ENCODE measurements around the gene MTRF1L. TPM values are rescaled to one million over a fixed set of nuclear protein-coding genes. Genes with fewer than 3 reads are reported as not detected.
"Not testable (repeated sequence)": the region's sequence is repeated elsewhere in the genome, so short reads cannot be mapped to it uniquely, and the experiment has no call there.

Gene MTRF1L
- total and polyA plus RNA-seq, 9 donors: 13.6 to 20.5 (median 15.9) TPM

DNA sequence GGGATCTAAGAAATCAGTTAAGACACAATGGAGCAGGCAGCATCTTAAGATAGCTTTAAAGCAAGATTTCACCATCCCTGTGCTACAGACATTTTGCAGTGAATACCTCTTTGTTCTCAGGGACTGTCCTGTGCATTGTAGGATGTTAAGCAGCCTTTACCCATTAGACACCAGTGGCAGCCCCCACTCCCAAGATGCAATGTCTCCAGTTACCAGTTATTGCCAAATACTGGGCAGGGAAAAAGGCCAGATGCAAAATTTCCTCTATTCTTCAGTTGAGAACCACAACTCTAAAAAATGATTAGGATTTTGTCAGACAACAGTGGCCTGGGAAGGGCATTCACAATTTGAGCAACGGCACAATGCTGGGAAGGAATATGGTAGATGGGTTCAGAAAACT, 25.8 kb downstream of the MTRF1L start:
- H3K4me3 ChIP-seq (ENCODE audit: low read length): no peak overlapping the region
- H3K4me1 ChIP-seq (ENCODE audit: control insufficient read depth, insufficient read depth, low read length): no peaks in the 10 kb centered on the region
- no peaks in the 10 kb centered on the region for H3K27me3 ChIP-seq (ENCODE audit: control insufficient read depth, insufficient read depth, low read length)
- no peak overlapping the region for H3K27ac ChIP-seq (ENCODE audit: low read length)
- WGBS (ENCODE audit: insufficient coverage): 100% methylated on average over 1 of the region's 1 CpG
- no peaks in the 10 kb centered on the region for H3K9me3 ChIP-seq (replicated peaks; ENCODE audit: control insufficient read depth, low read depth, low read length)
- peaks cover 26% of the 10 kb centered on the region for H3K36me3 ChIP-seq (ENCODE audit: control insufficient read depth, insufficient read depth, low read length)
- DNase-seq: no peak

DNA sequence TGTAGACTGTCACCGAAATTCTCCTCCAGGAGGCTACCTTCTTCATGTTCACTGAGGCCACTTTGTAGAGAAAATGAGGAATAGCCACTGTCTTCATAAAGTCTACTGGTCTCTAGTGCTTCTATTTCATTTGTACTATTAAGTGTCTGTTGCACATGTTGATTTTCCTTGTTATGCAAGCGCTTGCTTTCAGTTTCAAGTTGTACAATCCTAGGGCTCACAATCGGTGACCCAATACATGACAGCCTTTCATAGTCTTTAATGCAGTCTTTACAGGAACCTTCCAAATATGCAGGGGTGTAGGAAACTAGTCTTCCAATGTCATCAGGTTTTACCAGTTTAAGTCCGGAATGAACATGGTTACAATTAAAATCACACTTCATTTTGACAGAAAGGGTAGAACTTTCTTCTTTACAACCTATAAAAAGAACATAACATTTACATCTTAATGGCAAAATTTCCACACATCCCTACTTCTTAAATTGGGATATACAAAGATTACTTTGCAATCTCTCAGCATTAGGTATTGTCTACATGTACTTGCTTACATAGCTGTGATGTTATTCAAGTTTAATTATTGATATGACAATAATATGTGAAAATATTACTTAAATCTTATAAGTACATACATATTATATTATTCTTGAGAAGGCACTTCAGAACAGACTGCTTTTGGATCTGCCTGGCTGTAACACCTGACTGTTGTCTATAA, 27.1 kb downstream of the MTRF1L start:
- Histone ChIP-seq H3K36me3 (ENCODE audit: control insufficient read depth, insufficient read depth, low read length) (peaks cover 30% of the 10 kb centered on the region), H3K9me3 (replicated peaks; ENCODE audit: control insufficient read depth, low read depth, low read length) (no peaks in the 10 kb centered on the region), H3K27ac (ENCODE audit: low read length) (no peak overlapping the region), H3K4me1 (ENCODE audit: control insufficient read depth, insufficient read depth, low read length) (no peaks in the 10 kb centered on the region), H3K27me3 (ENCODE audit: control insufficient read depth, insufficient read depth, low read length) (no peaks in the 10 kb centered on the region), H3K4me3 (ENCODE audit: low read length) (no peak overlapping the region)
- no CpG with 5 or more reads among the region's 4 CpGs for WGBS (ENCODE audit: insufficient coverage)
- peak; percentile 33 for DNase-seq

DNA sequence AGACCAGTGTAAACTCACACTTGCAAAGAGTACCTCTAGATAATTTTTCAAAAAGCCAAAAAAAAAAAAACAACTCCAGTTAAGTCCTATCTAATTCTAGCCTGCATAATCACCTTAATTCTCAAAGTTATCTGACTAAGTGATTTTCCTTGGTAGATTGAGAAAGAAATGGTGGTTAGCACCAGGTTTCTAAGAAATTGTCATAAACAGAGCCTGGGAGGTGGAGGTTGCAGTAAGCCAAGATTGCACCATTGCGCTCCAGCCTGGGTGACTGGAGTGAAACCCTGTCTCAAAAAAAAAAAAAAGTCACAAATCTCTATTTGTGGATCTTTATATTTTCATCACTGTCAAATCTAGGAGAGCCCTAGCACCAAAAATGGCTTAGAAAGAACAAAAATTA, 28.6 kb downstream of the MTRF1L start:
- H3K9me3 ChIP-seq (replicated peaks; ENCODE audit: control insufficient read depth, low read depth, low read length): peaks cover 3% of the 10 kb centered on the region
- DNase-seq: no peak
- WGBS (ENCODE audit: insufficient coverage): no CpG with 5 or more reads among the region's 1 CpG
- H3K36me3 ChIP-seq (ENCODE audit: control insufficient read depth, insufficient read depth, low read length): peaks cover 36% of the 10 kb centered on the region
- no peak overlapping the region for H3K4me3 ChIP-seq (ENCODE audit: low read length)
- no peaks in the 10 kb centered on the region for H3K4me1 ChIP-seq (ENCODE audit: control insufficient read depth, insufficient read depth, low read length)
- H3K27me3 ChIP-seq (ENCODE audit: control insufficient read depth, insufficient read depth, low read length): no peaks in the 10 kb centered on the region
- no peak overlapping the region for H3K27ac ChIP-seq (ENCODE audit: low read length)

DNA sequence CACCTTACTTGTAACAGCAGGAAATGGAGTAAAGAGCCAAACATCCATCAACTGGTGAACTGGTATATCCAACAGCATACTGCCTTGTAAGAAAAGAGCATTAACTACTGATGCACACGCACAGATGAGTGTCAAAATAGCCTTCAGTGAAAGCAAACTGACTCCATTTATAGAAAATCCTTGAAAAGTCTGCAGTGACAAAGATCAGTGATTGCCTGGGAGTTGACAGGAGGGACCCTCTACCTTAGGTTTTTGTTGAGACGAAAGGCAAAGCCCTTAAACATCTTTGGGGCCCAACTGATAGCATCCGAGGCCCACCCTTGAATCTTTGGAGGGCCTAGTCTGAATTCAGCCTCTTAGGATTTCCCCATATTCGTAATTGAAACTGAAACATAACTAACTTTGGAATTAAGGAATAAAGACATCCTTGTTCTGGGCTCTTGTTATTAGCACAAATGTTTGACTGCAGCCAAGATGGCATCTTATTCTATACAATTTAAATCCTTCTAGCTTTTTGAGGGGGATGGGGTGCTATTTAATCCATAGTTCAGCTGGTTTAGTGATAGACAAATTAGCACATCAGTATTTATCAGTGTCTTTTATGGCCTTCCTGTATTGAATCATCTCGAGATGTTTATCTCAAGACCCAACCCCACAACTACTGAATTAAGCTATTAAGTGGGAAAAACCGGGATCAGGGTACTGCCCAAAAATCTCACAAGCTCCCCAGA, 32.7 kb downstream of the MTRF1L start:
- no peak overlapping the region for H3K4me3 ChIP-seq (ENCODE audit: low read length)
- peaks cover 26% of the 10 kb centered on the region for H3K36me3 ChIP-seq (ENCODE audit: control insufficient read depth, insufficient read depth, low read length)
- peaks cover 3% of the 10 kb centered on the region for H3K9me3 ChIP-seq (replicated peaks; ENCODE audit: control insufficient read depth, low read depth, low read length)
- no peaks in the 10 kb centered on the region for H3K27me3 ChIP-seq (ENCODE audit: control insufficient read depth, insufficient read depth, low read length)
- H3K27ac ChIP-seq (ENCODE audit: low read length): no peak overlapping the region
- 90% methylated on average over 2 of the region's 6 CpGs for WGBS (ENCODE audit: insufficient coverage)
- no peaks in the 10 kb centered on the region for H3K4me1 ChIP-seq (ENCODE audit: control insufficient read depth, insufficient read depth, low read length)
- DNase-seq: no peak

DNA sequence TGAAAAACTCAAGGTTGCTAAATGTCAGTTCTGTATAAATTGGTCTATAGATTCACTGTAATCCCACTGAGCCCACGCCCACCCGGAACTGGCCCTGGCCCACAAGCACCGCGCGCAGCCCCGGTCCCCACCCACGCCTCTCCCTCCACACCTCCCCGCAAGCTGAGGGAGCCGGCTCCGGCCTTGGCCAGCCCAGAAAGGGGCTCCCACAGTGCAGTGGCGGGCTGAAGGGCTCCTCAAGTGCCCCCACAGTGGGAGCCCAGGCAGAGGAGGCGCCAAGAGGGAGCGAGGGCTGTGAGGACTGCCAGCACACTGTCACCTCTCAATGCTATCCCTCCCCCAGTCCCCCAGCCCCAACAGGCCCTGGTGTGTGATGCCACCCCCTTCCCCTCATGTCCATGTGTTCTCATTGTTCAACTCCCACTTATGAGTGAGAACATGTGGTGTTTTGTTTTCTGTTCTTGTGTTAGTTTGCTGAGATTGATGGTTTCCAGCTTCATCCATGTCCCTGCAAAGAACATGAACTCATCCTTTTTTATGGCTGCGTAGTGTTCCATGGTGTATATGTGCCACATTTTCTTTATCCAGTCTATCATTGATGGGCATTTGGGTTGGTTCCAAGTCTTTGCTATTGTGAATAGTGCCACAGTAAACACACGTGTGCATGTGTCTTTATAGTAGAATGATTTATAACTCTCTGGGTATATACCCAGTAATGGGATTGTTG, 36.2 kb downstream of the MTRF1L start:
- DNase-seq; H3K9me3 ChIP-seq (replicated peaks; ENCODE audit: control insufficient read depth, low read depth, low read length); H3K4me1 ChIP-seq (ENCODE audit: control insufficient read depth, insufficient read depth, low read length); H3K27me3 ChIP-seq (ENCODE audit: control insufficient read depth, insufficient read depth, low read length); H3K4me3 ChIP-seq (ENCODE audit: low read length); H3K27ac ChIP-seq (ENCODE audit: low read length); H3K36me3 ChIP-seq (ENCODE audit: control insufficient read depth, insufficient read depth, low read length): not testable (repeated sequence)
- no CpG with 5 or more reads among the region's 15 CpGs for WGBS (ENCODE audit: insufficient coverage)

DNA sequence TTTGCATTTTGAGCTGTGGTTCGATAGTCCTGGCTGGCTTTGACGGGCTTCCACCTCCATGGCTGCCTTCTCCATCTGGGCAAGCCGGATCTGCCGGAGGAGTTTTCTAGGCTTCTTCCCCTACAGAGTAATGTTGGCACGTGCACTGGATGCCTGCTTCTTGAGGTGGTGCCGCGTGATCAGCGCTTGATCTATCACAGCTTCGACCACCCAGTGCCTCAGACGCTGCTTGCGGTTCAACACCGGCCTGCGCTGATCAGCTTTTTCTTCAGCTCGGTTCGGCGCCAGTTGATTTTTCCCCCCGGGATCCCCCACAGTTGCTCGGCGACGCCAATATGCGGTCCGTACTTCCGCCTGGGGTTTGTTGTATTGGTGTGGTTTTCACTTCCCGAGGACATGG, 43.2 kb downstream of the MTRF1L start:
- Histone ChIP-seq H3K4me3 (ENCODE audit: low read length) (no peak overlapping the region), H3K4me1 (ENCODE audit: control insufficient read depth, insufficient read depth, low read length) (no peaks in the 10 kb centered on the region), H3K36me3 (ENCODE audit: control insufficient read depth, insufficient read depth, low read length) (no peaks in the 10 kb centered on the region), H3K27ac (ENCODE audit: low read length) (no peak overlapping the region), H3K27me3 (ENCODE audit: control insufficient read depth, insufficient read depth, low read length) (no peaks in the 10 kb centered on the region), H3K9me3 (replicated peaks; ENCODE audit: control insufficient read depth, low read depth, low read length) (no peaks in the 10 kb centered on the region)
- no peak for DNase-seq
- 93% methylated on average over 15 of the region's 24 CpGs for WGBS (ENCODE audit: insufficient coverage)

DNA sequence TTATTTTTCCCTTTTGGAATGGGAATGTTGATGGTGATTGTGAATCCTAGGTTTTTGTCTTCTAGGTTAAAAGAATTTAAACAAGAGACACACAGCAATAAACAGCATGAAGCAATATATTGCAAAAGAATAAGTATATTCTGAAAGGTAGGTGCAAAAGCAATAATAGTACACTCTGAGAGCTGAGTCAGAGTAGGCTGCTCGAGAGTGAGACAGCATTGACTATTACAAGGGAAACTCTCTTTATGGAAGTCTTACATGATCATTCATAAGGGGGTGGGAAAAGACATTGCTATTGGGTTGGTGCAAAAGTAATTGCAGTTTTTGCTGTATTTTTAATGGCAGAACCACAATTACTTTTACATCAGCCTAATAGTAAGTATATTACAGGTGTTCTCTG, 44.7 kb downstream of the MTRF1L start:
- no peak overlapping the region for H3K27ac ChIP-seq (ENCODE audit: low read length)
- DNase-seq: no peak
- no peaks in the 10 kb centered on the region for H3K4me1 ChIP-seq (ENCODE audit: control insufficient read depth, insufficient read depth, low read length)
- WGBS (ENCODE audit: insufficient coverage): 50% methylated on average over 1 of the region's 1 CpG
- no peaks in the 10 kb centered on the region for H3K27me3 ChIP-seq (ENCODE audit: control insufficient read depth, insufficient read depth, low read length)
- H3K9me3 ChIP-seq (replicated peaks; ENCODE audit: control insufficient read depth, low read depth, low read length): no peaks in the 10 kb centered on the region
- no peak overlapping the region for H3K4me3 ChIP-seq (ENCODE audit: low read length)
- H3K36me3 ChIP-seq (ENCODE audit: control insufficient read depth, insufficient read depth, low read length): no peaks in the 10 kb centered on the region

DNA sequence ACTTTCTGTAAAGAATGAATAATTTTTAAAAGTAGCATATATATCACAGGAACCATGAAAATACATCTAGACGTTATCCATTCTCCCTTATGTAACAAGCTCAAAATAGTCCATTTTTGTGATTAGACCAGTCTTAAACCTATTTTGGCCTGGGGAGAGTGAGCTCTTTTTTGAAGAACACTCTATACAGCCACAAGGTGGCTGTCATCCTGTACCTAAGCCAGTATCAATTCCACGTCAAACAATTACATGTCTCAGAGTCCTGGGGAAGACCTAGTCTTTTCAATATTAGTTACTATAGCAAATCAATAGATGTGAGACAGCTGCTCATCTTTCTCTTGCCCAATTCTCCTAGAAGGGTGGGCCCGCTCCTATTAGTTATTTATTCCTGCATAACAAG, 48.1 kb downstream of the MTRF1L start:
- Histone ChIP-seq H3K27ac (ENCODE audit: low read length) (no peak overlapping the region), H3K4me1 (ENCODE audit: control insufficient read depth, insufficient read depth, low read length) (no peaks in the 10 kb centered on the region), H3K9me3 (replicated peaks; ENCODE audit: control insufficient read depth, low read depth, low read length) (no peaks in the 10 kb centered on the region), H3K27me3 (ENCODE audit: control insufficient read depth, insufficient read depth, low read length) (no peaks in the 10 kb centered on the region), H3K36me3 (ENCODE audit: control insufficient read depth, insufficient read depth, low read length) (no peaks in the 10 kb centered on the region), H3K4me3 (ENCODE audit: low read length) (no peak overlapping the region)
- no peak for DNase-seq
- WGBS (ENCODE audit: insufficient coverage): no CpG with 5 or more reads among the region's 3 CpGs

DNA sequence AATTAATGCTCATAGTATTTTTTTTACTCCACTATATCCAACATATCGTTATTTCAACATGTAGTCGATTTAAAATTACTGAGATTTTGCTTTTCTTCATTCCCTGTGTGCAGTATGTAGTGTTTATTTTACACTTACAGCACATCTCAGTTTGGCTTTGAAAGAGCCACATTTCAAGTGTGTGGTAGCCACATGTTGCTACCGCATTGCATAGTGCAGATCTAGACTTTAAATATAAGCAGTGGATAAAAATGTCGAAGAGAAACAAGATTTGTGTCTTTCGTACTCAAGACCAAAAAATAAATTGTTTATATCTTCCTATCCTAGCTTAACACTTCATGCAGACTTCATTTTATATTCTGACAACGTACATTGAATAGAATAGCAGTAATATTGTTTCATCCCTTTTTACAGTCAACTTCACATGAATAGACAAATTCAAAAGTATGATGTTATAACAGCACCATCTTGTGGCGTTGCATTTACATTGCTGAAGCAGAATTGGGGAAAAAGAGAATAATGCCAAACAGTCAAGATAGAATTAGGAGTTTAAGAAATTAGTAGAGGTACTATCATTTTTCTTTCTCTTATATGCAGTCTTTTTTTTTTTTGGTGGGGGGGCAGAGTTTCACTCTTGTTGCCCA, 49.5 kb downstream of the MTRF1L start:
- DNase-seq: peak; percentile 38
- Histone ChIP-seq H3K4me3 (ENCODE audit: low read length) (no peak overlapping the region), H3K27me3 (ENCODE audit: control insufficient read depth, insufficient read depth, low read length) (no peaks in the 10 kb centered on the region), H3K36me3 (ENCODE audit: control insufficient read depth, insufficient read depth, low read length) (no peaks in the 10 kb centered on the region), H3K27ac (ENCODE audit: low read length) (no peak overlapping the region), H3K9me3 (replicated peaks; ENCODE audit: control insufficient read depth, low read depth, low read length) (no peaks in the 10 kb centered on the region), H3K4me1 (ENCODE audit: control insufficient read depth, insufficient read depth, low read length) (no peaks in the 10 kb centered on the region)
- WGBS (ENCODE audit: insufficient coverage): no CpG with 5 or more reads among the region's 7 CpGs

DNA sequence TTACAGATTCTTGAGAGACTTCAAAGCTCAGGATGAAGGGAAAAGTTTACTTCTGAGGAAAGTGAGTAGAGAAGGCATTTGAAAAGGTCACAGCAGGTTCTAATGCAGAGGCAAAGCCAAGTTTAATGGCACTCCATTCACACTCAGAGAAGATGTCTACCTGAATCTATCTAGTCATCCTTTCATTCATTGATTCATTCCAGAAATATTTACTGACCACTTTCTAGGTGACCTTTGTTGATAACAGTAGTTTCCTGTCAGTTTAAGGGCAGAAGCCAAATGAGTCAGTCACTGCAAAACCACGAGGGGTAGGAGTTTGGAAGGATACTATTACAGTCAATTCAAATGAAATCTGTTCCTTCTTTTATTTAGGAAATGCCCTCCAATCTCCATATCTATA, 50.5 kb downstream of the MTRF1L start:
- Histone ChIP-seq H3K27ac (ENCODE audit: low read length) (no peak overlapping the region), H3K27me3 (ENCODE audit: control insufficient read depth, insufficient read depth, low read length) (no peaks in the 10 kb centered on the region), H3K9me3 (replicated peaks; ENCODE audit: control insufficient read depth, low read depth, low read length) (no peaks in the 10 kb centered on the region), H3K4me1 (ENCODE audit: control insufficient read depth, insufficient read depth, low read length) (no peaks in the 10 kb centered on the region), H3K4me3 (ENCODE audit: low read length) (no peak overlapping the region), H3K36me3 (ENCODE audit: control insufficient read depth, insufficient read depth, low read length) (no peaks in the 10 kb centered on the region)
- no CpG with 5 or more reads among the region's 1 CpG for WGBS (ENCODE audit: insufficient coverage)
- no peak for DNase-seq

All from muscle of leg (tissue), 11 donors.